ENCODE measurements around the gene CXCR4. TPM values are rescaled to one million over a fixed set of nuclear protein-coding genes. Genes with fewer than 3 reads are reported as not detected.

The CXCR4 gene
- total and polyA plus RNA-seq, 9 of the 15 experiments (the other 6 are each of a cell fraction or from before 2014, with no cell fraction given) = 0.07 to 0.45 (median 0.17) TPM; not detected in 3

DNA sequence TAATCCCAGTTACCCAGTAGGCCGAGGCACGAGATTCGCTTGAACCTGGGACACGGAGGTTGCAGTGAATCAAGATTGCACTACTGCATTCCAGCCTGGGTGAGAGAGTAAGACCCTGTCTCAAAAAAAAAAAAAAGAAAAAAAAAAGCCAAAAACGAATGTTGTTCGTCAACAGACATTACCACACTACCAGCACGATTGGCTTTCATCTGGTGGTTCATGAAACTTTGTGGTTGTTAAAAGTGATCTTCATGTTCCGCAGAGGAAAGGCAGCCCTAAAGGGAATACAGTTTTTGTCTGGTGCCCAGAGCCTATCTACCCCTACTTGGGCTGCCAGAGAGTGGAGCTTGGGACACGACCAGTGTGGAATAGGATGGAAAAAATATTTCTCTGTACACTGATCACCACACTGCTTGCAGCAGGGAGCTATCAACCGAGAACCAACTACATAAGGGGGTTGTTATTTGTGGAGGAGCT is 13.6 kb upstream of the CXCR4 start:
- H3K36me3 ChIP-seq (ENCODE audit: control insufficient read depth, insufficient read depth, low read length) = no peaks in the 10 kb centered on the region
- no peaks in the 10 kb centered on the region for H3K9me3 ChIP-seq (replicated peaks; ENCODE audit: control insufficient read depth, insufficient read depth, low read depth, low read length)
- in situ Hi-C loops (cut with MboI) (no loop called here), intact Hi-C loops (cut with micrococcal nuclease) (no loop called here)
- H3K79me2 ChIP-seq (ENCODE audit: control insufficient read depth, insufficient read depth, low read length) = no peaks in the 10 kb centered on the region
- CTCF ChIA-PET (ENCODE audit: low intra/inter-chr PET ratio) = no interaction called here
- POLR2A ChIA-PET = no interaction called here
- FAIRE-seq (no peak), DNase-seq (ENCODE audit: extremely low read depth in 1 of 4, low spot score in 3 of 4) (no peak), ATAC-seq (no peak)
- no peaks in the 10 kb centered on the region for H3K4me1 ChIP-seq (replicated peaks in 1 of 2; ENCODE audit: control insufficient read depth in 2 of 2, insufficient read depth in 2 of 2, low read length in 2 of 2)
- H3K4me2 ChIP-seq (ENCODE audit: insufficient read depth, low read length) = no peak overlapping the region
- no TSS peak for BruUV-seq (replicated peaks)
- H3K27me3 ChIP-seq (ENCODE audit: control insufficient read depth in 2 of 2, insufficient read depth in 2 of 2, low read length in 2 of 2) = peaks cover 2 to 15% of the 10 kb centered on the region in 2 experiments; a peak in 4 of 5 replicates
- 1% methylated on average over 9 of the region's 10 CpGs for WGBS (ENCODE audit: insufficient coverage, low coverage, missing lambda C conversion rate)
- no peak overlapping the region for H2AFZ ChIP-seq (ENCODE audit: low read depth, low read length)
- no peaks in the 10 kb centered on the region for H4K20me1 ChIP-seq (replicated peaks; ENCODE audit: control insufficient read depth, insufficient read depth, low read length)
- H3K9me1 ChIP-seq (ENCODE audit: control insufficient read depth, insufficient read depth, low read length) = no peaks in the 10 kb centered on the region
- no peak for TF ChIP-seq ZNF696 (CRISPR knock-in tag; conservative IDR thresholded peaks at IDR 0.05)
- no peak overlapping the region for H3K4me3 ChIP-seq
- no peak overlapping the region for H3K9ac ChIP-seq (ENCODE audit: insufficient read depth in 1 of 2, low read depth in 2 of 2, low read length in 2 of 2)
- H3K27ac ChIP-seq (ENCODE audit: extremely low read depth, low read depth, low read length) = no peak overlapping the region

DNA sequence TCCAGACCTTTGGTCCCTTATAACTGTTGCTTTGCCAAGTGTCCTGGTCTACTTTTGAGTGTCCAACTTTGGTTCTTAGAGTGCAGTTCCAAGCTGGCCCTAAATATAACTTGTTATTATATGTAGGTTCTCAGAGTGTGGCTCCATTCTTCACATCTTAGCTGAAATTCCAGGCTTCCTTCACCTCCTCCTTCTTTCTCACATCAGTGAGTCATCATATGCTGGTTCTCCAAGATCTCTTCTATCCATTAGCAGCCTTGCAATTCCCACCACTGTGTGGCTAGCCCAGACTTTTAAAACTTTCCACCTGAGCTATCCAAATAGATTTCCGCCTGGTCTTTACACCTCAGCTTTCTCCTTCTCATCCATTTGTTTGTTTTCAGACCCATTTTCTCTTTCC is 12.6 kb upstream of the CXCR4 start:
- no peaks in the 10 kb centered on the region for H3K9me3 ChIP-seq (replicated peaks; ENCODE audit: control insufficient read depth, insufficient read depth, low read depth, low read length)
- WGBS (ENCODE audit: insufficient coverage, low coverage, missing lambda C conversion rate) = 0% methylated on average over 1 of the region's 1 CpG
- no peaks in the 10 kb centered on the region for H3K79me2 ChIP-seq (ENCODE audit: control insufficient read depth, insufficient read depth, low read length)
- no TSS peak for BruUV-seq (replicated peaks)
- no peak for DNase-seq (ENCODE audit: extremely low read depth in 1 of 4, low spot score in 3 of 4)
- in situ Hi-C loops (cut with MboI) = no loop called here
- no peaks in the 10 kb centered on the region for H4K20me1 ChIP-seq (replicated peaks; ENCODE audit: control insufficient read depth, insufficient read depth, low read length)
- H3K4me1 ChIP-seq (replicated peaks in 1 of 2; ENCODE audit: control insufficient read depth in 2 of 2, insufficient read depth in 2 of 2, low read length in 2 of 2) = no peaks in the 10 kb centered on the region
- H3K27me3 ChIP-seq (ENCODE audit: control insufficient read depth in 2 of 2, insufficient read depth in 2 of 2, low read length in 2 of 2) = peaks cover 12 to 23% of the 10 kb centered on the region in 2 experiments; a peak in 4 of 5 replicates
- no peaks in the 10 kb centered on the region for H3K9me1 ChIP-seq (ENCODE audit: control insufficient read depth, insufficient read depth, low read length)
- no peak overlapping the region for H3K9ac ChIP-seq (ENCODE audit: insufficient read depth in 1 of 2, low read depth in 2 of 2, low read length in 2 of 2)
- POLR2A ChIA-PET = interaction anchor here (0.6 kb wide), 1 partner anchor 244 kb away, joined by 3 read pairs; no protein-coding TSS in a partner anchor
- no peak for FAIRE-seq
- H2AFZ ChIP-seq (ENCODE audit: low read depth, low read length) = no peak overlapping the region
- H3K4me3 ChIP-seq = no peak overlapping the region
- intact Hi-C loops (cut with micrococcal nuclease) = no loop called here
- H3K27ac ChIP-seq (ENCODE audit: extremely low read depth, low read depth, low read length) = no peak overlapping the region
- CTCF ChIA-PET (ENCODE audit: low intra/inter-chr PET ratio) = no interaction called here
- H3K4me2 ChIP-seq (ENCODE audit: insufficient read depth, low read length) = no peak overlapping the region
- no peak for ATAC-seq
- H3K36me3 ChIP-seq (ENCODE audit: control insufficient read depth, insufficient read depth, low read length) = no peaks in the 10 kb centered on the region
- no peak for TF ChIP-seq ELF1 (tag; IDR thresholded peaks at IDR 0.05)
- no peak for TF ChIP-seq ZNF212 (CRISPR knock-in tag; IDR thresholded peaks at IDR 0.05)
- TF ChIP-seq, protein P1, sequence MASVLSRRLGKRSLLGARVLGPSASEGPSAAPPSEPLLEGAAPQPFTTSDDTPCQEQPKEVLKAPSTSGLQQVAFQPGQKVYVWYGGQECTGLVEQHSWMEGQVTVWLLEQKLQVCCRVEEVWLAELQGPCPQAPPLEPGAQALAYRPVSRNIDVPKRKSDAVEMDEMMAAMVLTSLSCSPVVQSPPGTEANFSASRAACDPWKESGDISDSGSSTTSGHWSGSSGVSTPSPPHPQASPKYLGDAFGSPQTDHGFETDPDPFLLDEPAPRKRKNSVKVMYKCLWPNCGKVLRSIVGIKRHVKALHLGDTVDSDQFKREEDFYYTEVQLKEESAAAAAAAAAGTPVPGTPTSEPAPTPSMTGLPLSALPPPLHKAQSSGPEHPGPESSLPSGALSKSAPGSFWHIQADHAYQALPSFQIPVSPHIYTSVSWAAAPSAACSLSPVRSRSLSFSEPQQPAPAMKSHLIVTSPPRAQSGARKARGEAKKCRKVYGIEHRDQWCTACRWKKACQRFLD (CRISPR knock-in tag; IDR thresholded peaks at IDR 0.05) = no peak
- TF ChIP-seq BRD9 (IDR thresholded peaks at IDR 0.05; ENCODE audit: low read depth, partially characterized antibody) = no peak
- TF ChIP-seq, protein P2, sequence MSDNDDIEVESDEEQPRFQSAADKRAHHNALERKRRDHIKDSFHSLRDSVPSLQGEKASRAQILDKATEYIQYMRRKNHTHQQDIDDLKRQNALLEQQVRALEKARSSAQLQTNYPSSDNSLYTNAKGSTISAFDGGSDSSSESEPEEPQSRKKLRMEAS (CRISPR knock-in tag; IDR thresholded peaks at IDR 0.05) = no peak
- TF ChIP-seq, protein P3, sequence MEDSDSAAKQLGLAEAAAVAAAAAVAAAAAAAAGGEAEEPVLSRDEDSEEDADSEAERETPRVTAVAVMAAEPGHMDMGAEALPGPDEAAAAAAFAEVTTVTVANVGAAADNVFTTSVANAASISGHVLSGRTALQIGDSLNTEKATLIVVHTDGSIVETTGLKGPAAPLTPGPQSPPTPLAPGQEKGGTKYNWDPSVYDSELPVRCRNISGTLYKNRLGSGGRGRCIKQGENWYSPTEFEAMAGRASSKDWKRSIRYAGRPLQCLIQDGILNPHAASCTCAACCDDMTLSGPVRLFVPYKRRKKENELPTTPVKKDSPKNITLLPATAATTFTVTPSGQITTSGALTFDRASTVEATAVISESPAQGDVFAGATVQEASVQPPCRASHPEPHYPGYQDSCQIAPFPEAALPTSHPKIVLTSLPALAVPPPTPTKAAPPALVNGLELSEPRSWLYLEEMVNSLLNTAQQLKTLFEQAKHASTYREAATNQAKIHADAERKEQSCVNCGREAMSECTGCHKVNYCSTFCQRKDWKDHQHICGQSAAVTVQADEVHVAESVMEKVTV (CRISPR knock-in tag; IDR thresholded peaks at IDR 0.05) = no peak
- TF ChIP-seq ZKSCAN1 (IDR thresholded peaks at IDR 0.05; ENCODE audit: low read depth, low read length) = no peak
- TF ChIP-seq FOS (IDR thresholded peaks at IDR 0.05; ENCODE audit: extremely low read depth, insufficient read length) = no peak
- TF ChIP-seq SMARCB1 (IDR thresholded peaks at IDR 0.05; ENCODE audit: insufficient read length, low read depth) = no peak
- no peak for TF ChIP-seq RHOXF2B (CRISPR knock-in tag; conservative IDR thresholded peaks at IDR 0.05)
- TF ChIP-seq, protein P4, sequence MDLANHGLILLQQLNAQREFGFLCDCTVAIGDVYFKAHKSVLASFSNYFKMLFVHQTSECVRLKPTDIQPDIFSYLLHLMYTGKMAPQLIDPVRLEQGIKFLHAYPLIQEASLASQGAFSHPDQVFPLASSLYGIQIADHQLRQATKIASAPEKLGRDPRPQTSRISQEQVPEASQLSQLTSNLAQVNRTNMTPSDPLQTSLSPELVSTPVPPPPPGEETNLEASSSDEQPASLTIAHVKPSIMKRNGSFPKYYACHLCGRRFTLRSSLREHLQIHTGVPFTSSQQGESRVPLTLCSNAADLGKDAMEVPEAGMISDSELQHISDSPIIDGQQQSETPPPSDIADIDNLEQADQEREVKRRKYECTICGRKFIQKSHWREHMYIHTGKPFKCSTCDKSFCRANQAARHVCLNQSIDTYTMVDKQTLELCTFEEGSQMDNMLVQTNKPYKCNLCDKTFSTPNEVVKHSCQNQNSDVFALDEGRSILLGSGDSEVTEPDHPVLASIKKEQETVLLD (IDR thresholded peaks at IDR 0.05) = no peak

Data from K562 (cell line).